Stimulated activated CD4-positive, alpha-beta T cell treated with anti-CD3 and anti-CD28 coated beads, Interleukin-12 subunit alpha, Interleukin-12 subunit beta, amount 100 ng/mL, for 4 hours (primary cell): ENCODE results near the gene TPT1.
A peak's percentile ranks its signal among the peaks of the same experiment; 100 is the strongest.
"Not testable (repeated sequence)": the region's sequence is repeated elsewhere in the genome, so short reads cannot be mapped to it uniquely, and the experiment has no call there.

ENCODE experiments used
- DNase-seq: peaks from one replicate; pipeline ENCODE4 v3.0.0-alpha.2; 2020

TPT1 gene

GRCh38 chr13:45299194-45299593, 41.8 kb downstream of the TPT1 start:
- DNase-seq: no peak

GRCh38 chr13:45298550-45298949, 42.4 kb downstream of the TPT1 start:
- not testable (repeated sequence) for DNase-seq

GRCh38 chr13:45298206-45298505, 42.8 kb downstream of the TPT1 start:
- DNase-seq: no peak

- peak; percentile 12 for DNase-seq
These were observed 43.4 kb downstream of the TPT1 start for GRCh38 chr13:45297456-45298205.

GRCh38 chr13:45296259-45296658, 44.7 kb downstream of the TPT1 start:
- no peak for DNase-seq

- DNase-seq: no peak
These were observed 45.4 kb downstream of the TPT1 start for GRCh38 chr13:45295536-45295935.

- DNase-seq: no peak
These were observed 48.8 kb downstream of the TPT1 start for GRCh38 chr13:45292176-45292575.

- no peak for DNase-seq
These were observed 50.9 kb downstream of the TPT1 start for GRCh38 chr13:45289936-45290563.
